K562 (cell line): ENCODE data around the gene EFNA2. TPM values are rescaled to one million over a fixed set of nuclear protein-coding genes. Genes with fewer than 3 reads are reported as not detected.

Experiments
- ADNP ChIP-seq: fragments of 200-800 bp; sonication (Bioruptor generic); IDR thresholded peaks from 2 replicates; pipeline ENCODE4 v1.6.1; 2016; ENCODE audit warnings: missing genetic modification characterization, missing compliant biosample characterization
- CAMTA2 ChIP-seq: fragments of 250-450 bp; sonication (Bioruptor Pico); conservative IDR thresholded peaks from 2 replicates; pipeline ENCODE4 v1.5.1; 2022
- CBX1 ChIP-seq: sonication (generic); IDR thresholded peaks from 2 replicates; pipeline ENCODE4 v1.6.1; 2016; ENCODE audit warnings: antibody characterized with exemption, low read depth, mild to moderate bottlenecking
- CHD1 ChIP-seq: fragments of 200-600 bp; sonication (generic); IDR thresholded peaks from one replicate; pipeline ENCODE4 v1.6.1; 2012; ENCODE audit warnings: mild to moderate bottlenecking, moderate library complexity, low read length, inconsistent platforms
- DPF2 ChIP-seq: fragments of 450-650 bp; IDR thresholded peaks from 2 replicates; pipeline ENCODE4 v1.6.1; 2016
- HLTF ChIP-seq: fragments of 450-650 bp; IDR thresholded peaks from 2 replicates; pipeline ENCODE4 v1.6.1; 2016
- HSF4 ChIP-seq: fragments of 250-450 bp; sonication (Bioruptor Pico); IDR thresholded peaks from 2 replicates; pipeline ENCODE4 v2.1.2; 2022; ENCODE audit warnings: mild to moderate bottlenecking, moderate library complexity, borderline replicate concordance
- KDM2B ChIP-seq: fragments of 250-450 bp; sonication (Bioruptor Pico); IDR thresholded peaks from 2 replicates; pipeline ENCODE4 v1.8.0; 2021; ENCODE audit warnings: mild to moderate bottlenecking, moderate library complexity
- MTA1 ChIP-seq: fragments of 450-650 bp; IDR thresholded peaks from 2 replicates; pipeline ENCODE4 v1.6.1; 2017; ENCODE audit warnings: borderline replicate concordance
- MTA3 ChIP-seq: fragments of 450-650 bp; formaldehyde crosslinking; IDR thresholded peaks from 2 replicates; pipeline ENCODE4 v1.6.1; 2017; ENCODE audit warnings: mild to moderate bottlenecking, borderline replicate concordance
- RCOR1 ChIP-seq, 2 experiments: IDR thresholded peaks; 2 replicates each; pipeline ENCODE4 v1.6.1; 2012; ENCODE audit warnings: low read depth in 2 of 2, low read length in 2 of 2, borderline replicate concordance in 1 of 2, improper control_type of control experiment in 1 of 2
- RFX7 ChIP-seq: fragments of 250-450 bp; sonication (Bioruptor Pico); IDR thresholded peaks from 2 replicates; pipeline ENCODE4 v1.5.1; 2021; ENCODE audit warnings: mild to moderate bottlenecking
- SREBF1 ChIP-seq: fragments of 150-350 bp; IDR thresholded peaks from 2 replicates; pipeline ENCODE4 v1.6.1; 2014; ENCODE audit warnings: antibody characterized with exemption, low read depth, low read length, borderline replicate concordance
- TBP ChIP-seq: optimal IDR thresholded peaks from 2 replicates; pipeline ENCODE3; 2011; ENCODE audit warnings: low read depth, low read length, improper control_type of control experiment
- YBX1 ChIP-seq: fragments of 450-650 bp; IDR thresholded peaks from 2 replicates; pipeline ENCODE4 v1.7.1; 2016; ENCODE audit warnings: mild to moderate bottlenecking
- ZFP36 ChIP-seq: fragments of 150-350 bp; IDR thresholded peaks from 2 replicates; pipeline ENCODE4 v1.6.1; 2018; ENCODE audit warnings: low read length, low read depth; ENCODE audit not compliant: partially characterized antibody
- ZNF134 ChIP-seq: fragments of 250-450 bp; sonication (Bioruptor Pico); conservative IDR thresholded peaks from 2 replicates; pipeline ENCODE4 v1.4.0; 2020
- ZNF165 ChIP-seq: fragments of 250-450 bp; sonication (Bioruptor Pico); IDR thresholded peaks from 2 replicates; pipeline ENCODE4 v1.4.0; 2020; ENCODE audit warnings: borderline replicate concordance
- ZNF77 ChIP-seq: fragments of 250-450 bp; sonication (Bioruptor Pico); IDR thresholded peaks from 2 replicates; pipeline ENCODE4 v1.5.0; 2020
- polyA plus RNA-seq, 8 experiments: library from polyadenylated mRNA; depleted of rRNA in 4 of 8; stranded (reverse) in 5 of 8; unstranded in 3 of 8; fragments of >200 nt; fragmentation: Nextera tagmentation in 2 of 8; fragmentation: Illumina TruSeq in 1 of 8; extraction: Ambion mirVana in 2 of 8; extraction: Trizol in 1 of 8; gene quantifications; 2 replicates each; pipeline versions ENCODE4 v1.2.1 to v1.2.3, GENCODE V29; 2011 to 2014; ENCODE audit warnings: inconsistent platforms in 1 of 8, missing spikeins in 1 of 8
- total RNA-seq, 7 experiments: library from RNA; depleted of rRNA in 6 of 7; stranded (reverse); fragments of >200 nt in 6 of 7; fragmentation: Illumina TruSeq in 2 of 7; extraction: Trizol in 2 of 7; gene quantifications; 2 replicates each; pipeline versions ENCODE4 v1.2.1 to v1.2.3, GENCODE V29; 2011 to 2021; ENCODE audit warnings: low replicate concordance in 1 of 7
- TF ChIP-seq, protein P1 (sequence below): fragments of 450-650 bp; IDR thresholded peaks from 2 replicates; pipeline ENCODE4 v1.6.1; 2014; ENCODE audit warnings: low read depth, mild to moderate bottlenecking, moderate library complexity, borderline replicate concordance
- TF ChIP-seq, protein P2 (sequence below): fragments of 450-650 bp; IDR thresholded peaks from 2 replicates; pipeline ENCODE4 v1.6.1; 2016; ENCODE audit warnings: antibody characterized with exemption
- TF ChIP-seq, protein P3 (sequence below), 2 experiments: fragments of 250-450 bp in 1 of 2; fragments of 450-650 bp in 1 of 2; sonication (Bioruptor Pico) in 1 of 2; IDR thresholded peaks; 2 replicates each; pipeline versions ENCODE4 v1.6.1 to v1.8.0; 2016 to 2021; ENCODE audit warnings: mild to moderate bottlenecking in 2 of 2, moderate library complexity in 2 of 2, missing compliant biosample characterization in 1 of 2, missing genetic modification characterization in 1 of 2
- TF ChIP-seq, protein P4 (sequence below): sonication (generic); formaldehyde crosslinking; IDR thresholded peaks from 2 replicates; pipeline ENCODE4 v1.8.0; 2022; ENCODE audit warnings: missing genetic modification reagents, mild to moderate bottlenecking, borderline replicate concordance
- TF ChIP-seq, protein P5 (sequence below): fragments of 450-650 bp; IDR thresholded peaks from 2 replicates; pipeline ENCODE4 v1.6.1; 2016; ENCODE audit warnings: low read depth, mild to moderate bottlenecking, moderate library complexity

The EFNA2 gene
- total and polyA plus RNA-seq, 9 of the 15 experiments (the other 6 are each of a cell fraction or from before 2014, with no cell fraction given): 0.11 to 0.44 (median 0.15) TPM; not detected in 6

DNA sequence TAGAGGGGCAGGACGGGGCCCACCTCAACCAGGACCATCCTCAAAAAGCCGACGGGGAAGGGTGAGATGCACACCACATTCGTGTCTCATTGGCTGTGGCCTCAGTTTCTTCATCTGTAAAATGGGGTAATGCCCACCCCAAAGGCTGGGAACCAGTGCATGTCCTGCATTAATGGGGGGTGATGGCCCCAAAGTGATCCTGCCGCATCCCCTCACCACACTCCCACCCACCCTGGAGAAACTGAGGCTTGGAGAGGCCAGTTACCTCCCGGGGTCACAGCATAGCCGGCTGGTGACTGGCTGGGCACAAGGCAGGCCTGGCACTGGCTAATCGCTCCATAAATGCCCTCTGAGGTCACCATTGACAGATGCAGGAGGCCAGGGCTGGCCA, 37.9 kb upstream of the EFNA2 start (continued):
- TF ChIP-seq, protein P1, sequence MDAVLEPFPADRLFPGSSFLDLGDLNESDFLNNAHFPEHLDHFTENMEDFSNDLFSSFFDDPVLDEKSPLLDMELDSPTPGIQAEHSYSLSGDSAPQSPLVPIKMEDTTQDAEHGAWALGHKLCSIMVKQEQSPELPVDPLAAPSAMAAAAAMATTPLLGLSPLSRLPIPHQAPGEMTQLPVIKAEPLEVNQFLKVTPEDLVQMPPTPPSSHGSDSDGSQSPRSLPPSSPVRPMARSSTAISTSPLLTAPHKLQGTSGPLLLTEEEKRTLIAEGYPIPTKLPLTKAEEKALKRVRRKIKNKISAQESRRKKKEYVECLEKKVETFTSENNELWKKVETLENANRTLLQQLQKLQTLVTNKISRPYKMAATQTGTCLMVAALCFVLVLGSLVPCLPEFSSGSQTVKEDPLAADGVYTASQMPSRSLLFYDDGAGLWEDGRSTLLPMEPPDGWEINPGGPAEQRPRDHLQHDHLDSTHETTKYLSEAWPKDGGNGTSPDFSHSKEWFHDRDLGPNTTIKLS: 0 out of 2 replicates have a peak, but pooled peaks have one; percentile 11
- TF ChIP-seq CBX1 (peak; percentile 91), MTA1 (peak; percentile 27; the same call in 1 of the 2 replicates), ZNF165 (no peak), YBX1 (no peak), ZNF134 (CRISPR knock-in tag) (no peak), ZFP36 (no peak), RFX7 (CRISPR knock-in tag) (no peak), ADNP (peak; percentile 100), MTA3 (0 out of 2 replicates have a peak, but pooled peaks have one; percentile 6), CAMTA2 (CRISPR knock-in tag) (no peak), ZNF77 (no peak), HSF4 (no peak), SREBF1 (no peak), HLTF (peak; percentile 32; the same call in 1 of the 2 replicates), TBP (peak; percentile 11), DPF2 (0 out of 2 replicates have a peak, but pooled peaks have one; percentile 20), KDM2B (CRISPR knock-in tag) (no peak), RCOR1 (IDR thresholded peaks at IDR 0.05; ENCODE audit: borderline replicate concordance in 1 of 2, low read depth in 2 of 2, low read length in 2 of 2) (peak; percentile 29 to 82; a peak in 2 of 4 replicates), CHD1 (peak; percentile 53)
- TF ChIP-seq, protein P2, sequence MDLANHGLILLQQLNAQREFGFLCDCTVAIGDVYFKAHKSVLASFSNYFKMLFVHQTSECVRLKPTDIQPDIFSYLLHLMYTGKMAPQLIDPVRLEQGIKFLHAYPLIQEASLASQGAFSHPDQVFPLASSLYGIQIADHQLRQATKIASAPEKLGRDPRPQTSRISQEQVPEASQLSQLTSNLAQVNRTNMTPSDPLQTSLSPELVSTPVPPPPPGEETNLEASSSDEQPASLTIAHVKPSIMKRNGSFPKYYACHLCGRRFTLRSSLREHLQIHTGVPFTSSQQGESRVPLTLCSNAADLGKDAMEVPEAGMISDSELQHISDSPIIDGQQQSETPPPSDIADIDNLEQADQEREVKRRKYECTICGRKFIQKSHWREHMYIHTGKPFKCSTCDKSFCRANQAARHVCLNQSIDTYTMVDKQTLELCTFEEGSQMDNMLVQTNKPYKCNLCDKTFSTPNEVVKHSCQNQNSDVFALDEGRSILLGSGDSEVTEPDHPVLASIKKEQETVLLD: peak; percentile 32; the same call in 1 of the 2 replicates
- TF ChIP-seq, protein P3, sequence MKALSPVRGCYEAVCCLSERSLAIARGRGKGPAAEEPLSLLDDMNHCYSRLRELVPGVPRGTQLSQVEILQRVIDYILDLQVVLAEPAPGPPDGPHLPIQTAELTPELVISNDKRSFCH (CRISPR knock-in tag; IDR thresholded peaks at IDR 0.05): no peak
- TF ChIP-seq, protein P3 (tag; IDR thresholded peaks at IDR 0.05): peak; percentile 55; the same call in 1 of the 2 replicates
- TF ChIP-seq, protein P4, sequence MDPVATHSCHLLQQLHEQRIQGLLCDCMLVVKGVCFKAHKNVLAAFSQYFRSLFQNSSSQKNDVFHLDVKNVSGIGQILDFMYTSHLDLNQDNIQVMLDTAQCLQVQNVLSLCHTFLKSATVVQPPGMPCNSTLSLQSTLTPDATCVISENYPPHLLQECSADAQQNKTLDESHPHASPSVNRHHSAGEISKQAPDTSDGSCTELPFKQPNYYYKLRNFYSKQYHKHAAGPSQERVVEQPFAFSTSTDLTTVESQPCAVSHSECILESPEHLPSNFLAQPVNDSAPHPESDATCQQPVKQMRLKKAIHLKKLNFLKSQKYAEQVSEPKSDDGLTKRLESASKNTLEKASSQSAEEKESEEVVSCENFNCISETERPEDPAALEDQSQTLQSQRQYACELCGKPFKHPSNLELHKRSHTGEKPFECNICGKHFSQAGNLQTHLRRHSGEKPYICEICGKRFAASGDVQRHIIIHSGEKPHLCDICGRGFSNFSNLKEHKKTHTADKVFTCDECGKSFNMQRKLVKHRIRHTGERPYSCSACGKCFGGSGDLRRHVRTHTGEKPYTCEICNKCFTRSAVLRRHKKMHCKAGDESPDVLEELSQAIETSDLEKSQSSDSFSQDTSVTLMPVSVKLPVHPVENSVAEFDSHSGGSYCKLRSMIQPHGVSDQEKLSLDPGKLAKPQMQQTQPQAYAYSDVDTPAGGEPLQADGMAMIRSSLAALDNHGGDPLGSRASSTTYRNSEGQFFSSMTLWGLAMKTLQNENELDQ: 0 out of 2 replicates have a peak, but pooled peaks have one; percentile 25
- TF ChIP-seq, protein P5, sequence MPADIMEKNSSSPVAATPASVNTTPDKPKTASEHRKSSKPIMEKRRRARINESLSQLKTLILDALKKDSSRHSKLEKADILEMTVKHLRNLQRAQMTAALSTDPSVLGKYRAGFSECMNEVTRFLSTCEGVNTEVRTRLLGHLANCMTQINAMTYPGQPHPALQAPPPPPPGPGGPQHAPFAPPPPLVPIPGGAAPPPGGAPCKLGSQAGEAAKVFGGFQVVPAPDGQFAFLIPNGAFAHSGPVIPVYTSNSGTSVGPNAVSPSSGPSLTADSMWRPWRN: 0 out of 2 replicates have a peak, but pooled peaks have one; percentile 15
